GM23248 (cell line): ENCODE data around the gene CBX8. TPM values are rescaled to one million over a fixed set of nuclear protein-coding genes. Genes with fewer than 3 reads are reported as not detected.

Experiments used
- DNase-seq: peaks from one replicate; pipeline ENCODE4 v3.0.0-alpha.2; 2015
- H2AFZ ChIP-seq: fragments of 200-600 bp; sonication (generic); 2 replicates; pipeline ENCODE4 v1.6.1; 2016; ENCODE audit warnings: antibody characterized with exemption
- H3F3A ChIP-seq: fragments of 200-600 bp; sonication (generic); 2 replicates; pipeline ENCODE4 v1.6.1; 2016; ENCODE audit warnings: mild to moderate bottlenecking, antibody characterized with exemption, mixed run types; ENCODE audit not compliant: insufficient read depth
- H3K27ac ChIP-seq: fragments of 200-600 bp; sonication (generic); 2 replicates; pipeline ENCODE4 v1.5.1; 2016; ENCODE audit warnings: mild to moderate bottlenecking
- H3K27me3 ChIP-seq: fragments of 200-600 bp; sonication (generic); replicated peaks from 2 replicates; pipeline ENCODE4 v1.6.1; 2016; ENCODE audit warnings: mild to moderate bottlenecking; ENCODE audit not compliant: insufficient read depth
- H3K36me3 ChIP-seq: fragments of 200-600 bp; sonication (generic); 2 replicates; pipeline ENCODE4 v1.6.1; 2016; ENCODE audit warnings: low read depth, mild to moderate bottlenecking
- H3K4me1 ChIP-seq: fragments of 200-600 bp; sonication (generic); 2 replicates; pipeline ENCODE4 v1.6.1; 2016; ENCODE audit warnings: mild to moderate bottlenecking; ENCODE audit not compliant: insufficient read depth
- H3K4me2 ChIP-seq: fragments of 200-600 bp; sonication (generic); one replicate; pipeline ENCODE4 v1.6.1; 2016; ENCODE audit warnings: mild to moderate bottlenecking; ENCODE audit not compliant: unreplicated experiment
- H3K4me3 ChIP-seq: fragments of 200-600 bp; sonication (generic); 2 replicates; pipeline ENCODE4 v1.5.1; 2016; ENCODE audit warnings: mild to moderate bottlenecking
- H3K79me2 ChIP-seq: fragments of 200-600 bp; sonication (generic); 2 replicates; pipeline ENCODE4 v1.6.1; 2016; ENCODE audit warnings: mild to moderate bottlenecking; ENCODE audit not compliant: insufficient read depth
- H3K9ac ChIP-seq: fragments of 200-600 bp; sonication (generic); 2 replicates; pipeline ENCODE4 v1.6.1; 2016; ENCODE audit warnings: mild to moderate bottlenecking
- H3K9me2 ChIP-seq: fragments of 200-600 bp; sonication (generic); 2 replicates; pipeline ENCODE4 v1.6.1; 2016; ENCODE audit warnings: mixed run types, mild to moderate bottlenecking, moderate library complexity; ENCODE audit not compliant: insufficient read depth
- H3K9me3 ChIP-seq: fragments of 200-600 bp; sonication (generic); one replicate; pipeline ENCODE4 v1.6.1; 2017; ENCODE audit warnings: low read depth
- H4K20me1 ChIP-seq: fragments of 200-600 bp; sonication (generic); 2 replicates; pipeline ENCODE4 v1.6.0; 2016; ENCODE audit not compliant: insufficient read depth
- EZH2 ChIP-seq: fragments of 200-600 bp; sonication (generic); IDR thresholded peaks from 2 replicates; pipeline ENCODE4 v1.6.1; 2018; ENCODE audit warnings: antibody characterized with exemption, mild to moderate bottlenecking; ENCODE audit not compliant: insufficient read depth, poor library complexity, severe bottlenecking
- EZH2phosphoT487 ChIP-seq: fragments of 200-600 bp; sonication (generic); IDR thresholded peaks from 2 replicates; pipeline ENCODE4 v1.6.1; 2018; ENCODE audit warnings: antibody characterized with exemption, moderate library complexity, mild to moderate bottlenecking, low read depth; ENCODE audit not compliant: insufficient read depth
- WGBS, 2 experiments: methylation state at CpG; one replicate each; pipeline ENCODE4 v1.1.6; 2015 to 2017; ENCODE audit warnings: low lambda C conversion rate in 2 of 2, low coverage in 1 of 2; ENCODE audit errors: missing lambda C conversion rate in 2 of 2; 5-methylcytosine and 5-hydroxymethylcytosine counted together
- in situ Hi-C: fragments of 300-500 bp; cut with MboI; formaldehyde crosslinking; loops from 2 replicates; pipeline ENCODE4 v1.15.0; 2020
- polyA plus RNA-seq: library from polyadenylated mRNA; unstranded; fragments of >200 nt; fragmentation: Nextera tagmentation; extraction: Ambion mirVana; gene quantifications from 2 replicates; pipeline ENCODE4 v1.2.1, GENCODE V29; 2016
- total RNA-seq: library from RNA; depleted of rRNA; stranded (reverse); fragments of >200 nt; shearing (Covaris generic); gene quantifications from 2 replicates; pipeline ENCODE4 v1.2.3, GENCODE V29; 2014

CBX8 gene
- total and polyA plus RNA-seq, 2 experiments from 2014 or later = 3.9 to 5.9 TPM

DNA sequence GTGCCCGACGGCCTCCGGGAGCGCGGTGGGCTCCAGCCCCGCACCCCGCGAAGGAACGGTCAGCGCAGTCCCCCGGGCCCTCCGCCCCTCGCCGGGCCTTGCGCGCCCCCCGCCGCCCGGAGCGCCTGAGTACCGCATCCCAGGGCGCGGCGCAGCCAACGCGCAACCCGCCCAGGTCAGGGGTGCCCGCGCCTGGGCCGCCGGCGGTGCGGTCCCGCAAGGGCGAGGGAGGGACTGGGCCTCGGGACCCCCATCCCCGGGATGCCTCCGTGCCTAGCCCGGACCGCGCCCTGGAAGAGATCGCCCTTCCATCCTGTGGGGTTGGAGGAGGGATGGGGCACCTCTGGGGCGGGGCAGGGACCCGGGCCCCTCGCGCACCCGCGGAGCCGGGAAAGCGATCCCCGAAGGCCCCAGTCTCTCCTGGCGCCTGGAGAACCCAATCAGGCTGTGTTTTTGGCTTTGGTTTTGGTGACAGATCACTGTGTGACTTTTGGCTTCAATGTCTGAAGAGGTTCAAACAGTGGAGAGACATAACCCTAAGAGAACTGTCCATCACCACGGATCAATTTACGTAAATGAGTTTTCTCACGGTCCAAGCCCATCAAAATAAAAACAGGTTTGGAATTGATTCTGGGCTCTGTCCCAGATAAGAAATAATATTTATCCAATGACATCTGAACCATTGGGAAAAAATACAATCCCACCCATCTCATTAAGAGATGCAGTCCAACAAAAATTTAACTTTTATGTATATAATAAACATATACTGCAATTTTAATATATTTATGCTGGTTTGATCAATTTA is 48.4 kb downstream of the CBX8 start:
- no peak overlapping the region for H2AFZ ChIP-seq

DNA sequence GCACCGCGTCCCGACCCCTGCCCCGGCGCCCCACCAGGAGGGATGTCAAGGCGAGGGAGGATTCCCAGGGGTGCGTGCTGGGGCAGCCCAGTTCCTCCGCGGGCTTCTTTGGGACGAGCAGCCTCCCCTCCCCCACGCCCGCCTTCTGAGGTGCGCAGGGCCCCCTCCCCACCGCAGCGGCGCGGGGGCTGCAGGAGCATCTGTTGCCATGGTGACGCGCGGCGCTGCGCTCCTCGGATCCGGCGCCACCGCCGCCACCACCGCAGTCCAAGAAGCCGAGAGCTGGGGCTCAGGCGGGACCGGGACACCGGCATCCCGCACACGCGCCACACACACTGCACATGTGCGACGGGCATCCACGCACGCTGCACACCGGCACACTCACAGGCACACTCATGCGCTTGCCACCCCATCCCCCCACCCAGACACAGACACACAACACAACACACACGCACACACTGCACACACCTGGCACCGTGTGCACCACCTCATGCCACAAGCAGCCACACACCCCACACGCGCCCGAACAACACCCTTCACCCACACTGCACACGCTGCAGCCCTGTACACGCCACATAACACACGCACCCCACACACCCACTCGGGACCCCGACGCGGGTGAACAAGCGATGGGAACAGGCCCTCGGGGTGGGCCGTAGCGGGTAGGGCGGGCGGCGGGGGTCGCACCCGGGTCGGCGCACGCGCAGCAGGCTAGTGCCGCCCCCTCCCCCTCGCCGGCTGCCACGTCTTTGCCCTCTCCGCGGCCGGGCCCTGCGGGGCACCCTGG is 49.2 kb downstream of the CBX8 start:
- DNase-seq = peak; percentile 5
- Histone ChIP-seq H3K4me2 (no peak overlapping the region), H3F3A (peaks cover 4% of the 10 kb centered on the region; the same call in 1 of the 2 replicates), H3K4me1 (no peaks in the 10 kb centered on the region), H3K27ac (no peak overlapping the region), H3K9me3 (no peaks in the 10 kb centered on the region), H3K9ac (no peak overlapping the region), H3K27me3 (peaks cover 55% of the 10 kb centered on the region), H4K20me1 (no peaks in the 10 kb centered on the region), H3K4me3 (no peak overlapping the region), H2AFZ (no peak overlapping the region), H3K36me3 (no peaks in the 10 kb centered on the region), H3K79me2 (no peaks in the 10 kb centered on the region), H3K9me2 (no peaks in the 10 kb centered on the region)
- TF ChIP-seq EZH2phosphoT487 (peak; percentile 47; the same call in 1 of the 2 replicates), EZH2 (peak; percentile 3)
- in situ Hi-C loops = no loop called here
- WGBS, 2 experiments = 1 to 3% methylated on average over 34 to 71 of the region's 74 CpGs

More for the DNA sequence above, 48.4 kb downstream of the CBX8 start:
- Histone ChIP-seq H3K4me1 (no peaks in the 10 kb centered on the region), H3K4me3 (no peak overlapping the region), H3K4me2 (no peak overlapping the region), H3K9ac (no peak overlapping the region), H3K79me2 (no peaks in the 10 kb centered on the region), H3K27me3 (peaks cover 56% of the 10 kb centered on the region), H3K36me3 (no peaks in the 10 kb centered on the region), H3K9me2 (no peaks in the 10 kb centered on the region), H4K20me1 (no peaks in the 10 kb centered on the region), H3F3A (peaks cover 4% of the 10 kb centered on the region; the same call in 1 of the 2 replicates), H3K9me3 (no peaks in the 10 kb centered on the region), H3K27ac (no peak overlapping the region)
- in situ Hi-C loops = no loop called here
- WGBS, 2 experiments = 3 to 10% methylated on average over 5 to 19 of the region's 55 CpGs
- TF ChIP-seq EZH2 (peak; percentile 96), EZH2phosphoT487 (0 out of 2 replicates have a peak, but pooled peaks have one; percentile 29)
- DNase-seq = no peak

DNA sequence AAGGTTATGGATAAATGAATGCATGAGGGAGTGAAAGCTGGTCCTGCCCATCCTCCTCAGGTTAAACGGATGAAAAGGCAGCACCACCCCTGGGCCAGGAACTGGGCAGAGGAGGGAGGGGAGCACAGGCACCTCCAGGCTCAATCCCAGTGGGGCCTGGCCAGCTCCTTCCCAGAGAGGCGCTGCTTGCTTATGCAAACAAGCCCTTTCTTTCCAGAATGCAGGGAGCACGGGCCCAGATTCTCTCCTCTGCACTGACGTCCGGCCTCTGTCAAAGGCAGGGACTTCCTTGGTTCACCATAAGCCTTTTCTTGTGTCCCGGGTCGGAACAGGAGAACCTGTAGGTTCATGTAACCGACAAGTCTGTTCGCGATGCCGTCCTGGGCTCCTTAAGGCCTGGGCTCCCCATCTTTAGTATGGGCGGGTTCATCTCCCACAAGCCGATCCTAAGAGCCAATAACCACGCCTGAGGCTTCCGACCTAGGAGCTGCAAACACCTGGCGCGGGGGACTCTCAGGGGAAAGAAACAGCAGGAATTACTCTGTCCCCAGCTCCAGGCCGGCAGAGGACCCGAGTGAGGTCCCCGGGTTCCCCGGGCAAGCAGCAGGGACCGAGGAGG is 49.9 kb downstream of the CBX8 start:
- in situ Hi-C loops = no loop called here
- no peaks in the 10 kb centered on the region for H3K4me1 ChIP-seq

DNA sequence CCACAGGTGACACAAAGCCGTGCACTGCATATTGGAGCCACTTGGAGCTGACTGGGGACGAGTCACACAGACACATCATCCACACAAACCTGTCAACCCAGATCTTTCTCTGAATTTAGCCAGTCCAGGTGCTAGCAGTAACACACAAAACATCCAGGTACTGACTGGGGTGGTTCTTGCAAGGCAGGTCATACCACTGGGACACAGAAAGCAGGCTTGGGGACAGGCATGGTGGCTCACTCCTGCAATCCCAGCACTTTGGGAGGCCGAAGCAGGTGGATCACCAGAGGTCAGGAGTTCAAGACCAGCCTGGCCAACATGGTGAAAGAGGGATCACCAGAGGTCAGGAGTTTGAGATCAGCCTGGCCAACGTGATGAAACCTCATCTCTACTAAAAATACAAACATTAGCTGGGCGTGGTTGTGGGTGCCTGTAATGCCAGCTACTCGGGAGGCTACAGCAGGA is 51.2 kb downstream of the CBX8 start:
- in situ Hi-C loops = no loop called here
- H3K4me1 ChIP-seq = no peaks in the 10 kb centered on the region
- 26 to 32% methylated on average over 6 of the region's 6 CpGs for WGBS, 2 experiments
- H3K9ac ChIP-seq = no peak overlapping the region
- no peaks in the 10 kb centered on the region for H3K36me3 ChIP-seq
- H3K27me3 ChIP-seq = peaks cover 47% of the 10 kb centered on the region
- no peak overlapping the region for H3K4me2 ChIP-seq
- no peak for DNase-seq
- H3K79me2 ChIP-seq = no peaks in the 10 kb centered on the region
- TF ChIP-seq EZH2 = no peak
- no peak for TF ChIP-seq EZH2phosphoT487
- H3F3A ChIP-seq = peaks cover 4% of the 10 kb centered on the region; the same call in 1 of the 2 replicates
- no peaks in the 10 kb centered on the region for H3K9me2 ChIP-seq
- no peaks in the 10 kb centered on the region for H4K20me1 ChIP-seq
- H3K4me3 ChIP-seq = no peak overlapping the region
- H3K27ac ChIP-seq = no peak overlapping the region
- H2AFZ ChIP-seq = no peak overlapping the region
- H3K9me3 ChIP-seq = no peaks in the 10 kb centered on the region

More for the DNA sequence above, 49.9 kb downstream of the CBX8 start:
- 8 to 14% methylated on average over 22 of the region's 22 CpGs for WGBS, 2 experiments
- no peaks in the 10 kb centered on the region for H4K20me1 ChIP-seq
- H3K27me3 ChIP-seq = peaks cover 52% of the 10 kb centered on the region
- peak; percentile 16 for DNase-seq
- no peak overlapping the region for H3K27ac ChIP-seq
- H3K9ac ChIP-seq = no peak overlapping the region
- H3K9me2 ChIP-seq = no peaks in the 10 kb centered on the region
- no peaks in the 10 kb centered on the region for H3K9me3 ChIP-seq
- H3K4me2 ChIP-seq = no peak overlapping the region
- no peak overlapping the region for H3K4me3 ChIP-seq
- H2AFZ ChIP-seq = no peak overlapping the region
- H3F3A ChIP-seq = peaks cover 4% of the 10 kb centered on the region; the same call in 1 of the 2 replicates
- H3K79me2 ChIP-seq = no peaks in the 10 kb centered on the region
- TF ChIP-seq EZH2 = peak; percentile 91
- peak; percentile 32; the same call in 1 of the 2 replicates for TF ChIP-seq EZH2phosphoT487
- no peaks in the 10 kb centered on the region for H3K36me3 ChIP-seq
